RWPE1 (cell line): ENCODE data around the gene ERC2.

Source experiments
- CTCF ChIA-PET: fragments of 350-600 bp; sonication (Branson Sonifier 250); formaldehyde crosslinking; extraction: SDS; loops from one replicate; lab custom pipeline; 2021; lab: Yijun Ruan, JAX
- POLR2A ChIA-PET: fragments of 400-600 bp; formaldehyde crosslinking; extraction: SDS; loops from one replicate; lab custom pipeline; 2020; ENCODE audit warnings: antibody characterized with exemption; ENCODE audit not compliant: low non-redundant PET; lab: Yijun Ruan, JAX
- DNase-seq: peaks from one replicate; pipeline ENCODE4 v3.0.0; 2012; ENCODE audit warnings: low spot score
- H3K27ac ChIP-seq: fragments of 450-650 bp; 2 replicates; pipeline ENCODE4 v1.5.1; 2017
- TF ChIP-seq, protein P1 (sequence below): fragments of 450-650 bp; conservative IDR thresholded peaks from 2 replicates; pipeline ENCODE4 v1.5.1; 2017; ENCODE audit warnings: low read depth, mild to moderate bottlenecking

ERC2 gene

DNA sequence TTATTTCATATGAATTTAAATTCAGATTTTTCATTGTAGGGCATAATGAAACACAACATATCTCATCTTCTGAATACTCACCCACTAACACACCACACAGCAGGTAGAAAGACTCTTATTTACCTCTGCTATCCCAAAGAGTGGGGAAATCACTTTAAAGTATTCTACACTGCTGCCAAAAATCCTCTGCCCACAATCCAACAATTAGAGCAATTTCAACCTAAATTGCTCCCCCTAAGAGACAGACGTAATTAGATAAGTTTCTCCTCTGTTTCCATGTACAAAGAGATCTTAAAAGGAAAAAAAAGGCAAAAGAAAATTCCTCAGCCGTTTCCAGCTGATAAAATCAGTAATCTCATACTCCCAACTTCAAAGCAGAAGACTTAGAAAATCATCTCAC, 331.8 kb downstream of the ERC2 start:
- ChIA-PET POLR2A (no interaction called here), CTCF (no interaction called here)
- DNase-seq, result no peak
- TF ChIP-seq, protein P1, sequence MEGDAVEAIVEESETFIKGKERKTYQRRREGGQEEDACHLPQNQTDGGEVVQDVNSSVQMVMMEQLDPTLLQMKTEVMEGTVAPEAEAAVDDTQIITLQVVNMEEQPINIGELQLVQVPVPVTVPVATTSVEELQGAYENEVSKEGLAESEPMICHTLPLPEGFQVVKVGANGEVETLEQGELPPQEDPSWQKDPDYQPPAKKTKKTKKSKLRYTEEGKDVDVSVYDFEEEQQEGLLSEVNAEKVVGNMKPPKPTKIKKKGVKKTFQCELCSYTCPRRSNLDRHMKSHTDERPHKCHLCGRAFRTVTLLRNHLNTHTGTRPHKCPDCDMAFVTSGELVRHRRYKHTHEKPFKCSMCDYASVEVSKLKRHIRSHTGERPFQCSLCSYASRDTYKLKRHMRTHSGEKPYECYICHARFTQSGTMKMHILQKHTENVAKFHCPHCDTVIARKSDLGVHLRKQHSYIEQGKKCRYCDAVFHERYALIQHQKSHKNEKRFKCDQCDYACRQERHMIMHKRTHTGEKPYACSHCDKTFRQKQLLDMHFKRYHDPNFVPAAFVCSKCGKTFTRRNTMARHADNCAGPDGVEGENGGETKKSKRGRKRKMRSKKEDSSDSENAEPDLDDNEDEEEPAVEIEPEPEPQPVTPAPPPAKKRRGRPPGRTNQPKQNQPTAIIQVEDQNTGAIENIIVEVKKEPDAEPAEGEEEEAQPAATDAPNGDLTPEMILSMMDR, result no peak
- no peak overlapping the region for H3K27ac ChIP-seq

DNA sequence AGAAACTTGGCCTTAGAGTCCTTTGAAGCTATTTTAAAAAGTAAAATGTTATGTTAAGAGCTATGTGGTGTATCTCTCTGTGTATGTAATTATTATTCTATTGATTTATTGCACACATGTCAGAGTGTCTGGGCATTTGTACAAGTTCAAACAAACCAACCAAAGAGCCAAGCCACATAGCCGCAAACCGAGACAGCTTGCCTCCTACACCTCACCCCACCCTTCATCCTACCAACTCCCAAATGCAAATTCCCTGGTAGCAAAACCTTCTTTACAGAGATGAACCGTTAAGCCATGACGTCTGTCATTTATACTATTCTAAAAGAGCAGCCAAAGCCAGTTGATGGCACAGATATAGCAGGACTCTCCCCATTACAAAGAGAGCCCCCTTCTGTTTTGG, 332.3 kb downstream of the ERC2 start:
- TF ChIP-seq, protein P1, result no peak
- CTCF ChIA-PET, result no interaction called here
- POLR2A ChIA-PET, result no interaction called here
- no peak overlapping the region for H3K27ac ChIP-seq
- no peak for DNase-seq

DNA sequence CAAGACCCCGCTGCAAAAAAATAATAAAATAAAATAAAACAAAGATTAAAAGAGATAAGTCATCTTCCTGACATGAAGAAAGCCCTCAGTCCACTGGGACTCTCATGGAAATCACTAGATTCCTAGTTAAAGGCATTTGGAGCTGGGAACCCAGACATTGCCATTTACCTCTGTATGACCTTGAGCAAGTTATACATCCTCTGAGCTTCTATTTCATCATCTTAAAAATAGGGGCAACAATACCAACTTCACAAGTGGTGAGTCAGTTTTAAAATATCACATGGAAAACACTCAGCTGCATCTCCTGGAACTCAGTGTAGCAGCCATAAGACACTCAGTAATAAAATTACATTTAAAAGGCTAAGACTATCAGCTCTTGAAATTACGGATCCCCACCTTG, 334.8 kb downstream of the ERC2 start:
- ChIA-PET POLR2A (no interaction called here), CTCF (interaction anchor here (0.6 kb wide), 1 partner anchor 19 kb away, joined by 3 read pairs; no protein-coding TSS in a partner anchor)
- TF ChIP-seq, protein P1, result no peak
- H3K27ac ChIP-seq, result peak overlapping the region; percentile 44
- DNase-seq, result peak; percentile 30

DNA sequence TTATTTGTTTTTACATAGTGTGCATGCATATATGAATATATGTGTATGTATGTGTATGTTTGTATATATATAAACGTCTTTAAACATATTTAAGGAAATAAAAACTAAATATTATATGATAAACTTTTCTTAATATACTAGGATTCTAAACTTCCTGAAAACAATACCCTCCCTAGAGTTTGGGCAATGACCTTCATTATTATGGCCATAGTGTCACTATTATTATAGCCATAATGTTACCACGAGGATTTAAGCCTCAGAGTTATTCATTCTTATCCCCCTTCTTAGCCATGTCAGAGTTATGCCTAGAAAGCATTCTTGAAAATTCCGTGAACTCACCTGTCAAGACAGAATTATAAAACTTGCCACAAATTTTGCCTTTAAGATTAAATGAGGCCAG, 335.5 kb downstream of the ERC2 start:
- H3K27ac ChIP-seq, result peak overlapping the region; percentile 67
- ChIA-PET CTCF (no interaction called here), POLR2A (no interaction called here)
- DNase-seq, result no peak
- TF ChIP-seq, protein P1, result no peak

DNA sequence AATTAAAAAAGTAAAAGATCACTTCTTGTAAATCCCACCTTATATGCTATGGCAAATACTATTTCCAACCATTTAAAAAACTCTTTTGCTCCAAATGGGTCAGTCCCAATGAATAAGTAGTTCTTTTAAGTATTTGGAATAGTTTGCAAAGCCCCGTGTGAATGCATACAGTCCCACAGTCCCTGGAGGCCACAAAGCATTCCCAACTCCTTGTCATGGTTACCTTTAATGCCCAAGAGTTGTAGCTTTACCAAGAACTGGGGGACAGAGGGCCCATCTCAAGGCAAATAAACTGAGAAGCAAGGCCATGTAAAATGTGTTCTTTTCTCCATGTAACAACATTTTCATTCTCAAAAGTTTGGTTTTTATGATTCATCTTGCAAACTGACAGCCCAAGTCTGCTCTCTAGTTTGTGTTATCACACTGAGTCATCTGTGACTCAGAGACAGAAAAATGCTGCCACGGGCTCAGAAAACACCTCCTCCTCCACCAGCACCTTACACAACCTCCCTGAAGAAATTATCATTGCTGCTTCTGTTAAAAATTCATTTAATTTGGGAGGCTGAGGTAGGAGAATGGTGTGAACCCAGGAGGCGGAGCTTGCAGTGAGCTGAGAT, 336.2 kb downstream of the ERC2 start:
- H3K27ac ChIP-seq, result peak overlapping the region; percentile 67
- peak; percentile 90 for DNase-seq
- TF ChIP-seq, protein P1, result no peak
- POLR2A ChIA-PET, result no interaction called here
- CTCF ChIA-PET, result no interaction called here

DNA sequence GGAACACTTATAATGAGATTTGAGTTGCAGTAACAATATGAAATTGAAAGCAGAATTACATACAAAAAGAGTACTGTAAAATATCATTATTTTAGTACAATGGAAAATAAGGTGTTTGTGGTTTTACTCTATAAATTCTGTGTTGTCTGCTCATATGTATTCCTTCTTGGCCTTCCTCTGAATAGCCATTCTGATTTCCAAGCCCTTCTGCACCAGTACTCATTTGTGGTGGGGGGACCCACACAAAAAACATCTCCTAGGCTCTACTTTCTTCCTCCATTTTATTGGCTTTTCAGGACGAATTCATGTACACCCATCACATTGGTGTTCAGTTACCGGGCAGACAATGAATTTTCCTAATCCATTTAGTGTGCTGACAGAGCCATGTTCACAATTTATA, 338.2 kb downstream of the ERC2 start:
- TF ChIP-seq, protein P1, result no peak
- H3K27ac ChIP-seq, result no peak overlapping the region
- ChIA-PET CTCF (interaction anchor here (0.7 kb wide), 1 partner anchor 494 kb away, joined by 3 read pairs; no protein-coding TSS in a partner anchor), POLR2A (no interaction called here)
- no peak for DNase-seq

DNA sequence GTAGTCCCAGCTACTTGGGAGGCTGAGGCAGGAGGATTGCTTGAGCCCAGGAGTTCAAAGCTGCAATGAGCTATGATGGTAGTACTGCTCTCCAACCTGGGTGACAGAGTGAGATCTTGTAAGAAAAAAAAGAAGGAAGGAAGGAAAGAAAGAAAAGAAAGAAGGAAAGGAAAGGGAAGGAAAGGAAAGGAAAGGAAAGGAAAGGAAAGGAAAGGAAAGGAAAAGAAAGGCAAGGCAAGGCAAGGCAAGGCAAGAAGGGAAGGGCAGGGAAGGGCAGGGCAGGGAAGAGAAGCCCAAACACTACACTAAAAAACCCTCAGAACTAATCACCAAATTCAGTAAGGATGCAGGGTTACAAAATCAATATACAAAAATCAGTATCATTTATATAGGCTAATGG, 341.6 kb downstream of the ERC2 start:
- ChIA-PET POLR2A (no interaction called here), CTCF (no interaction called here)
- H3K27ac ChIP-seq, result no peak overlapping the region
- no peak for DNase-seq
- TF ChIP-seq, protein P1, result no peak
